Motor neuron (in vitro differentiated cells): ENCODE measurements around the gene TEF. TPM values are rescaled to one million over a fixed set of nuclear protein-coding genes. Genes with fewer than 3 reads are reported as not detected.
"Not testable (repeated sequence)": the region's sequence is repeated elsewhere in the genome, so short reads cannot be mapped to it uniquely, and the experiment has no call there.

Source experiments
- ATAC-seq, 8 experiments: fragments of 200-7000 bp; cut with Tn5 transposase; replicated peaks in 6 of 8; 2 replicates each; pipeline ENCODE4 v1.8.0; 2021; ENCODE audit warnings: mild to moderate bottlenecking in 8 of 8, moderate library complexity in 8 of 8
- H3K27ac ChIP-seq, 2 donors: fragments of 250-450 bp; sonication (Bioruptor Pico); 2 replicates each; pipeline ENCODE4 v1.9.0; 2021; ENCODE audit warnings: antibody characterized with exemption in 2 of 2, mild to moderate bottlenecking in 2 of 2, moderate library complexity in 1 of 2
- H3K4me1 ChIP-seq, 2 donors: fragments of 250-450 bp; sonication (Bioruptor Pico); replicated peaks in 1 of 2; 2 replicates each; pipeline ENCODE4 v1.6.1; 2021; ENCODE audit warnings: antibody characterized with exemption in 2 of 2, mild to moderate bottlenecking in 2 of 2, moderate library complexity in 1 of 2
- H3K4me3 ChIP-seq, 5 donors: fragments of 250-450 bp; sonication (Bioruptor Pico); 2 replicates each; pipeline ENCODE4 v1.9.0; 2021; ENCODE audit warnings: antibody characterized with exemption in 5 of 5, mild to moderate bottlenecking in 5 of 5, moderate library complexity in 4 of 5
- WGBS, 10 experiments: fragments of 450-650 bp; shearing (Covaris generic); methylation state at CpG; one replicate each; pipeline ENCODE4 v1.0.0; 2022; 5-methylcytosine and 5-hydroxymethylcytosine counted together
- in situ Hi-C, 9 experiments: fragments of 400-800 bp; cut with MboI; loops; one replicate each; pipeline ENCODE4 v1.15.0; 2021; ENCODE audit warnings: low sequenced_read_pairs in 9 of 9, low pct_unique_long_range_greater_than_20kb in 2 of 9; ENCODE audit not compliant: unreplicated experiment in 9 of 9
- total RNA-seq, 8 experiments: library from RNA; unstranded; fragments of 300-600 nt; gene quantifications; 2 replicates each; pipeline versions ENCODE4 v1.2.3 to v1.2.4, GENCODE V29; 2022

TEF gene
- total RNA-seq, 8 experiments from 2014 or later, result 3.1 to 6.6 (median 4.9) TPM

- no peak for ATAC-seq
- Histone ChIP-seq H3K4me3 (no peak overlapping the region), H3K4me1 (peaks cover 5 to 8% of the 10 kb centered on the region in 2 donors), H3K27ac (no peak overlapping the region)
- in situ Hi-C loops, result no loop called here
- WGBS, 10 experiments, result 0 to 100% methylated on average over 1 of the region's 9 CpGs; no CpG with 5 or more reads in 8 of the 10 experiments
These were observed 37.0 kb downstream of the TEF start for GRCh38 chr22:41418717-41419116.

- Histone ChIP-seq H3K4me1 (no peaks in the 10 kb centered on the region), H3K27ac (no peak overlapping the region), H3K4me3 (no peak overlapping the region)
- 47 to 100% (median 74%) methylated on average over 1 to 5 of the region's 9 CpGs; no CpG with 5 or more reads in 4 of the 10 experiments for WGBS, 10 experiments
- in situ Hi-C loops, result no loop called here
- peak in 3 of 8 experiments; percentile 32 to 49 (median 46) for ATAC-seq
These were observed 44.1 kb downstream of the TEF start for GRCh38 chr22:41425660-41426365.

GRCh38 chr22:41429232-41429950 is 47.6 kb downstream of the TEF start:
- WGBS, 10 experiments, result 60 to 96% (median 89%) methylated on average over 1 to 10 of the region's 13 CpGs
- Histone ChIP-seq H3K4me1 (no peaks in the 10 kb centered on the region), H3K27ac (no peak overlapping the region), H3K4me3 (no peak overlapping the region)
- in situ Hi-C loops, result no loop called here
- peak in 2 of 8 experiments; percentile 23 to 33 for ATAC-seq

GRCh38 chr22:41429951-41430332 is 48.2 kb downstream of the TEF start:
- in situ Hi-C loops, result no loop called here
- H3K4me1 ChIP-seq, result no peaks in the 10 kb centered on the region
- 94 to 100% (median 97%) methylated on average over 2 to 8 of the region's 8 CpGs; no CpG with 5 or more reads in 1 of the 10 experiments for WGBS, 10 experiments
- H3K4me3 ChIP-seq, result no peak overlapping the region
- no peak overlapping the region for H3K27ac ChIP-seq
- ATAC-seq, result no peak

GRCh38 chr22:41431656-41432055 is 49.9 kb downstream of the TEF start:
- WGBS, 10 experiments, result 90 to 100% (median 100%) methylated on average over 1 to 4 of the region's 6 CpGs; no CpG with 5 or more reads in 5 of the 10 experiments
- no peak overlapping the region for H3K4me3 ChIP-seq

GRCh38 chr22:41433480-41433879 is 51.7 kb downstream of the TEF start:
- H3K27ac ChIP-seq, in situ Hi-C loops, ATAC-seq, H3K4me3 ChIP-seq, H3K4me1 ChIP-seq: not testable (repeated sequence)
- 80 to 100% (median 92%) methylated on average over 1 of the region's 1 CpG; no CpG with 5 or more reads in 6 of the 10 experiments for WGBS, 10 experiments

More at GRCh38 chr22:41431656-41432055, 49.9 kb downstream of the TEF start:
- Histone ChIP-seq H3K4me1 (no peaks in the 10 kb centered on the region), H3K27ac (no peak overlapping the region)
- no peak for ATAC-seq
- in situ Hi-C loops, result no loop called here

- H3K4me1 ChIP-seq, H3K27ac ChIP-seq, ATAC-seq, in situ Hi-C loops, H3K4me3 ChIP-seq: not testable (repeated sequence)
- 50 to 100% methylated on average over 1 of the region's 5 CpGs; no CpG with 5 or more reads in 8 of the 10 experiments for WGBS, 10 experiments
These were observed 52.7 kb downstream of the TEF start for GRCh38 chr22:41434361-41435003.

GRCh38 chr22:41435560-41435959 is 53.8 kb downstream of the TEF start:
- Histone ChIP-seq H3K4me1 (no peaks in the 10 kb centered on the region), H3K4me3 (no peak overlapping the region), H3K27ac (no peak overlapping the region)
- 67 to 88% (median 86%) methylated on average over 1 to 4 of the region's 4 CpGs; no CpG with 5 or more reads in 7 of the 10 experiments for WGBS, 10 experiments
- ATAC-seq, result no peak
- in situ Hi-C loops, result no loop called here

GRCh38 chr22:41436322-41437113 is 54.8 kb downstream of the TEF start:
- no peak for ATAC-seq
- H3K27ac ChIP-seq, result no peak overlapping the region
- no peaks in the 10 kb centered on the region for H3K4me1 ChIP-seq

GRCh38 chr22:41437198-41437597 is 55.5 kb downstream of the TEF start:
- Histone ChIP-seq H3K27ac (no peak overlapping the region), H3K4me3 (no peak overlapping the region), H3K4me1 (no peaks in the 10 kb centered on the region)
- in situ Hi-C loops, result no loop called here
- ATAC-seq, result no peak
- WGBS, 10 experiments, result 60 to 92% (median 88%) methylated on average over 1 to 6 of the region's 7 CpGs; no CpG with 5 or more reads in 4 of the 10 experiments

More at GRCh38 chr22:41436322-41437113, 54.8 kb downstream of the TEF start:
- 74 to 100% (median 100%) methylated on average over 2 to 6 of the region's 23 CpGs; no CpG with 5 or more reads in 5 of the 10 experiments for WGBS, 10 experiments
- in situ Hi-C loops, result no loop called here
- H3K4me3 ChIP-seq, result no peak overlapping the region

- H3K4me3 ChIP-seq, ATAC-seq, H3K4me1 ChIP-seq, in situ Hi-C loops, H3K27ac ChIP-seq: not testable (repeated sequence)
- 88 to 100% (median 96%) methylated on average over 2 to 5 of the region's 5 CpGs; no CpG with 5 or more reads in 6 of the 10 experiments for WGBS, 10 experiments
These were observed 58.8 kb downstream of the TEF start for GRCh38 chr22:41440511-41440910.

GRCh38 chr22:41442240-41442792 is 60.6 kb downstream of the TEF start:
- Histone ChIP-seq H3K4me3 (no peak overlapping the region), H3K27ac (no peak overlapping the region), H3K4me1 (no peaks in the 10 kb centered on the region)
- in situ Hi-C loops, result no loop called here
- WGBS, 10 experiments, result 60 to 100% (median 93%) methylated on average over 1 to 2 of the region's 2 CpGs; no CpG with 5 or more reads in 6 of the 10 experiments
- ATAC-seq, result no peak
